Upper lobe of right lung (tissue), 1 donor: Measurements from ENCODE around the gene KIAA0319L. TPM values are rescaled to one million over a fixed set of nuclear protein-coding genes. Genes with fewer than 3 reads are reported as not detected.
"Not testable (repeated sequence)": the region's sequence is repeated elsewhere in the genome, so short reads cannot be mapped to it uniquely, and the experiment has no call there.

Experiments
- ATAC-seq: fragments of 200-7000 bp; cut with Tn5 transposase; one replicate; pipeline ENCODE4 v1.9.1; 2020; ENCODE audit warnings: mild to moderate bottlenecking, moderate library complexity
- DNase-seq: peaks from one replicate; pipeline ENCODE4 v3.0.0-alpha.2; 2020
- H3K27ac ChIP-seq: fragments of 200-600 bp; one replicate; pipeline ENCODE4 v1.8.0; 2022
- H3K27me3 ChIP-seq: fragments of 200-600 bp; one replicate; pipeline ENCODE4 v1.8.0; 2022; ENCODE audit warnings: mild to moderate bottlenecking
- H3K36me3 ChIP-seq: fragments of 200-600 bp; one replicate; pipeline ENCODE4 v1.8.0; 2022
- H3K4me1 ChIP-seq: fragments of 200-600 bp; one replicate; pipeline ENCODE4 v1.8.0; 2022
- H3K4me3 ChIP-seq: fragments of 200-600 bp; one replicate; pipeline ENCODE4 v1.8.0; 2022; ENCODE audit warnings: mild to moderate bottlenecking
- H3K9me3 ChIP-seq: fragments of 200-600 bp; one replicate; pipeline ENCODE4 v1.8.0; 2022
- CTCF ChIP-seq: fragments of 200-600 bp; IDR thresholded peaks from one replicate; pipeline ENCODE4 v1.8.0; 2022; ENCODE audit warnings: antibody characterized with exemption
- intact Hi-C: fragments of 100-400 bp; cut with DNase I; formaldehyde crosslinking; loops from one replicate; pipeline ENCODE4 v1.11.0; 2022
- total RNA-seq: library from RNA; stranded (reverse); fragmentation: NEBNext Ultra II Directional; extraction: Animal tissue kit (Norgen Biotek cat#: 25700); gene quantifications from one replicate; pipeline ENCODE4 v1.2.1, GENCODE V29; 2021
- donor health status: DM: no; HTN: yes; CAD: no; lungs with severe emphysema.

The KIAA0319L gene
- total RNA-seq, 1 donor from 2014 or later: 87.7 TPM

GRCh38 chr1:35588197-35588910 is 31.2 kb upstream of the KIAA0319L start:
- intact Hi-C loops: no loop called here
- no peaks in the 10 kb centered on the region for H3K27me3 ChIP-seq
- H3K27ac ChIP-seq: no peak overlapping the region
- ATAC-seq (no peak), DNase-seq (peak; percentile 53)
- no peaks in the 10 kb centered on the region for H3K4me1 ChIP-seq
- no peak for TF ChIP-seq CTCF
- no peaks in the 10 kb centered on the region for H3K36me3 ChIP-seq
- H3K9me3 ChIP-seq: no peaks in the 10 kb centered on the region
- H3K4me3 ChIP-seq: no peak overlapping the region

- no peak for TF ChIP-seq CTCF
- Histone ChIP-seq H3K4me3 (no peak overlapping the region), H3K36me3 (no peaks in the 10 kb centered on the region), H3K9me3 (no peaks in the 10 kb centered on the region), H3K4me1 (no peaks in the 10 kb centered on the region), H3K27ac (no peak overlapping the region), H3K27me3 (no peaks in the 10 kb centered on the region)
- intact Hi-C loops: no loop called here
- ATAC-seq (no peak), DNase-seq (peak; percentile 40)
Measured at GRCh38 chr1:35587736-35588135, 30.5 kb upstream of the KIAA0319L start.

DNA sequence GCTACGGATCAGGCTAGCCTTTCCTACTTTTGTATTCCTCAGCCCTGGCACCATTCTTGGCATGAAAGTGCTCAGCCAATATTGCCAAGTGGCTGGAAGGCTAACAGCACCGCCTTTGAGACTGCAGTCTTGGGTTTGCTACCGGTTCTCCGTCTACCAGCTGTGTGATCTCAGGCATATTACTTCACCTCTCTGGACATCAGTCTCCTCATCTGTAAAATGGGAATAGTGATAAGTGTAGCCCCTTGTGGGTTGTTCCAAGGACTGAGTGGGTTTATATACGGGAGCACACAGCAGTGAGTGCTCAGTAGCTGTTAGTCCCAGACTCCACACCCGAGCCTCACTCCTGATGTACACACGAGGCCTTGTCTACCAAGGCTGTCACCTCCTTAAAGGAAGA is 29.6 kb upstream of the KIAA0319L start:
- H3K4me1 ChIP-seq: no peaks in the 10 kb centered on the region
- H3K27me3 ChIP-seq: no peaks in the 10 kb centered on the region
- ATAC-seq (no peak), DNase-seq (peak; percentile 15)
- no peaks in the 10 kb centered on the region for H3K36me3 ChIP-seq
- no peak for TF ChIP-seq CTCF
- H3K4me3 ChIP-seq: no peak overlapping the region
- H3K27ac ChIP-seq: no peak overlapping the region
- H3K9me3 ChIP-seq: no peaks in the 10 kb centered on the region
- intact Hi-C loops: no loop called here

GRCh38 chr1:35585805-35586204 is 28.6 kb upstream of the KIAA0319L start:
- intact Hi-C loops: not testable (repeated sequence)
- peak; percentile 5 for DNase-seq

GRCh38 chr1:35585281-35585680 is 28.1 kb upstream of the KIAA0319L start:
- Histone ChIP-seq H3K36me3 (no peaks in the 10 kb centered on the region), H3K27me3 (no peaks in the 10 kb centered on the region), H3K4me1 (no peaks in the 10 kb centered on the region), H3K4me3 (no peak overlapping the region), H3K27ac (no peak overlapping the region), H3K9me3 (no peaks in the 10 kb centered on the region)
- TF ChIP-seq CTCF: no peak
- peak; percentile 3 for DNase-seq
- ATAC-seq: no peak
- intact Hi-C loops: no loop called here

More at GRCh38 chr1:35585805-35586204, 28.6 kb upstream of the KIAA0319L start:
- ATAC-seq, H3K27me3 ChIP-seq, H3K4me3 ChIP-seq, H3K4me1 ChIP-seq, H3K9me3 ChIP-seq, H3K36me3 ChIP-seq, H3K27ac ChIP-seq: not testable (repeated sequence)

GRCh38 chr1:35581621-35582020 is 24.4 kb upstream of the KIAA0319L start:
- intact Hi-C loops, H3K4me1 ChIP-seq, H3K4me3 ChIP-seq, H3K36me3 ChIP-seq, ATAC-seq, DNase-seq, H3K9me3 ChIP-seq, H3K27me3 ChIP-seq, H3K27ac ChIP-seq: not testable (repeated sequence)

DNA sequence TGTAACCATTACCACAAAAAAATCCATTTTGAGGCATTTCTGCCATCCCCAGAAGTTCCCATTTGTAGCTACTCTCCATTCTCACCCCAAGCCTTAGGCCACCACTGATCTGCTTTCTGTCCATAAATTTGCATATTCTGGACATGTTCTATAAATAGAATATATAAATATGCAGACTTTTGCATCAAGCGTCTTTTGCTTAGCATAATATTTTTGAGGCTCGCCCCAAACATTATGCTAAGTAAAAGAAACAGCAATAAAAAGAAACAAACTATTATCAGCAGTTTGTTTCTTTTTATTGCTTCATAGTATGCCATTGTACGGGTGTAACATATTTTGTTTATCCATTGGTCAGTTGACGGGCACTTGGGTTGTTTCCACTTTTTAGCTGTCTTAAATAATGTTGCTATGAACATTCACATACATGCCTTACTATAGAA is 23.8 kb upstream of the KIAA0319L start:
- Histone ChIP-seq H3K4me1 (peaks cover under 1% of the 10 kb centered on the region), H3K27me3 (no peaks in the 10 kb centered on the region), H3K36me3 (no peaks in the 10 kb centered on the region), H3K27ac (no peak overlapping the region), H3K4me3 (no peak overlapping the region), H3K9me3 (no peaks in the 10 kb centered on the region)
- ATAC-seq (no peak), DNase-seq (no peak)
- TF ChIP-seq CTCF: no peak
- intact Hi-C loops: no loop called here
